Natural killer cell treated with Interleukin-12 subunit alpha and Interleukin-12 subunit beta and Interleukin-15 and Interleukin-18, amount 100 ng/mL, for 72 hours (primary cell): ENCODE data around the gene ZNF544. TPM values are rescaled to one million over a fixed set of nuclear protein-coding genes. Genes with fewer than 3 reads are reported as not detected.
"Not testable (repeated sequence)": the region's sequence is repeated elsewhere in the genome, so short reads cannot be mapped to it uniquely, and the experiment has no call there.

ENCODE experiments used
- ATAC-seq, 2 donors: fragments of 150-1000 bp; cut with Tn5 transposase in 1 of 2; sonication (Bioruptor Pico), chemical (Tn5 transposase) in 1 of 2; 2 replicates each; pipeline ENCODE4 v1.10.0; 2021
- DNase-seq: peaks from one replicate; pipeline ENCODE4 v3.0.0; 2022; ENCODE audit warnings: low spot score
- H3K27ac Mint-ChIP-seq, 2 donors: 1 replicate in 1 of 2; 2 replicates in 1 of 2; pipeline ENCODE4 v1.8.0; 2022; ENCODE audit warnings: mixed read lengths in 2 of 2, mild to moderate bottlenecking in 1 of 2, moderate library complexity in 1 of 2
- H3K27me3 Mint-ChIP-seq, 2 donors: 1 replicate in 1 of 2; 2 replicates in 1 of 2; pipeline ENCODE4 v1.8.0; 2022; ENCODE audit warnings: mixed read lengths in 2 of 2
- H3K36me3 Mint-ChIP-seq: one replicate; pipeline ENCODE4 v1.8.0; 2022; ENCODE audit warnings: mixed read lengths
- H3K4me1 Mint-ChIP-seq, 2 donors: 1 replicate in 1 of 2; 2 replicates in 1 of 2; pipeline ENCODE4 v1.8.0; 2022; ENCODE audit warnings: low read depth in 2 of 2, mixed read lengths in 2 of 2, mild to moderate bottlenecking in 1 of 2
- H3K4me3 Mint-ChIP-seq: one replicate; pipeline ENCODE4 v1.8.0; 2022; ENCODE audit warnings: mixed read lengths
- H3K9me3 Mint-ChIP-seq: 2 replicates; pipeline ENCODE4 v1.8.0; 2022; ENCODE audit warnings: mixed read lengths
- total RNA-seq, 2 donors: library from RNA; stranded (reverse); gene quantifications; one replicate each; pipeline ENCODE4 v1.2.3, GENCODE V29; 2022

Gene ZNF544
- total RNA-seq, 2 donors from 2014 or later, result 40.9 to 48.2 TPM

GRCh38 chr19:58304255-58304654, 75.5 kb downstream of the ZNF544 start:
- Mint-ChIP-seq H3K36me3 (peaks cover 42% of the 10 kb centered on the region), H3K4me1 (peaks cover 29 to 38% of the 10 kb centered on the region in 2 donors)

GRCh38 chr19:58304748-58305064, 76.0 kb downstream of the ZNF544 start:
- Mint-ChIP-seq H3K36me3 (peaks cover 46% of the 10 kb centered on the region), H3K27ac (peak overlapping the region; percentile 97 to 98), H3K27me3 (no peaks in the 10 kb centered on the region), H3K4me1 (peaks cover 29 to 41% of the 10 kb centered on the region in 2 donors), H3K9me3 (no peaks in the 10 kb centered on the region), H3K4me3 (peak overlapping the region; percentile 99)
- DNase-seq, result no peak
- no peak for ATAC-seq

More at GRCh38 chr19:58304255-58304654, 75.5 kb downstream of the ZNF544 start:
- peak overlapping the region; percentile 97 to 98 for H3K27ac Mint-ChIP-seq
- H3K9me3 Mint-ChIP-seq, result no peaks in the 10 kb centered on the region
- DNase-seq (no peak), ATAC-seq (no peak)
- H3K27me3 Mint-ChIP-seq, result no peaks in the 10 kb centered on the region
- peak overlapping the region; percentile 99 for H3K4me3 Mint-ChIP-seq

- H3K4me1 Mint-ChIP-seq, result peaks cover 29 to 46% of the 10 kb centered on the region in 2 donors
- no peaks in the 10 kb centered on the region for H3K27me3 Mint-ChIP-seq
- H3K27ac Mint-ChIP-seq, result peak within 1 kb of the TSS; percentile 97 to 98
- no peaks in the 10 kb centered on the region for H3K9me3 Mint-ChIP-seq
- ATAC-seq (peak; percentile 99 to 100), DNase-seq (peak; percentile 98)
- peaks cover 52% of the 10 kb centered on the region for H3K36me3 Mint-ChIP-seq
- peak within 1 kb of the TSS; percentile 99 for H3K4me3 Mint-ChIP-seq
Measured at GRCh38 chr19:58305065-58305931, 76.6 kb downstream of the ZNF544 start, which contains the start of gene ERVK3-1. Gene ERVK3-1 (plus strand): TSS chr19:58305377. CDS start chr19:58312169, 6,792 bp downstream.

GRCh38 chr19:58305932-58306323, 77.2 kb downstream of the ZNF544 start:
- Mint-ChIP-seq H3K27me3 (no peaks in the 10 kb centered on the region), H3K9me3 (no peaks in the 10 kb centered on the region), H3K27ac (peak overlapping the region; percentile 97 to 98), H3K4me1 (peaks cover 29 to 43% of the 10 kb centered on the region in 2 donors), H3K4me3 (peak overlapping the region; percentile 99), H3K36me3 (peaks cover 49% of the 10 kb centered on the region)
- DNase-seq (no peak), ATAC-seq (no peak)

- ATAC-seq (no peak), DNase-seq (no peak)
- H3K4me3 Mint-ChIP-seq, result no peak overlapping the region
- H3K4me1 Mint-ChIP-seq, result peaks cover 33 to 47% of the 10 kb centered on the region in 2 donors
- H3K27me3 Mint-ChIP-seq, result no peaks in the 10 kb centered on the region
- H3K36me3 Mint-ChIP-seq, result peaks cover 64% of the 10 kb centered on the region
- H3K9me3 Mint-ChIP-seq, result no peaks in the 10 kb centered on the region
- H3K27ac Mint-ChIP-seq, result no peak overlapping the region
Measured at GRCh38 chr19:58307736-58308135, 79.0 kb downstream of the ZNF544 start.

GRCh38 chr19:58310685-58311084, 82.0 kb downstream of the ZNF544 start:
- Mint-ChIP-seq H3K36me3 (peaks cover 73% of the 10 kb centered on the region), H3K4me1 (peaks cover 20 to 40% of the 10 kb centered on the region in 2 donors)
- H3K4me3 Mint-ChIP-seq, ATAC-seq, H3K27ac Mint-ChIP-seq, H3K27me3 Mint-ChIP-seq, H3K9me3 Mint-ChIP-seq, DNase-seq: not testable (repeated sequence)

- Mint-ChIP-seq H3K36me3 (peaks cover 66% of the 10 kb centered on the region), H3K27ac (no peak overlapping the region), H3K27me3 (no peaks in the 10 kb centered on the region), H3K4me3 (no peak overlapping the region), H3K4me1 (peaks cover 13 to 34% of the 10 kb centered on the region in 2 donors), H3K9me3 (no peaks in the 10 kb centered on the region)
- DNase-seq, result no peak
- no peak for ATAC-seq
Measured at GRCh38 chr19:58311345-58311865, 82.7 kb downstream of the ZNF544 start.

Other genes with a start within 250 kb of the ZNF544 start
- 1 to 10 TPM; 8.8 to 8.9 TPM for gene ZNF606, start 226.1 kb upstream of the ZNF544 start, total RNA-seq
- gene ZSCAN1, start 194.9 kb upstream of the ZNF544 start, total RNA-seq, result not detected
- 1 to 10 TPM in 1 of 2 donors, under 1 TPM in 1; 0.20 to 1.4 TPM for gene ZNF135, start 169.6 kb upstream of the ZNF544 start, total RNA-seq
- 10 to 100 TPM in 1 of 2 donors, 1 to 10 TPM in 1; 9.7 to 22.2 TPM for gene ZSCAN18, start 130.7 kb upstream of the ZNF544 start, total RNA-seq
- gene ZNF329, start 78.1 kb upstream of the ZNF544 start, total RNA-seq, result 1 to 10 TPM; 2.7 to 7.3 TPM
- 10 to 100 TPM; 20.4 to 31.7 TPM for gene ZNF274, start 45.9 kb upstream of the ZNF544 start, total RNA-seq
- 1 to 10 TPM; 3.6 to 4.2 TPM for gene ZNF8, start 50.0 kb downstream of the ZNF544 start, total RNA-seq
- 10 to 100 TPM; 58.4 to 89.0 TPM for gene ERVK3-1, start 76.5 kb downstream of the ZNF544 start, total RNA-seq
- gene ZSCAN22, start 98.1 kb downstream of the ZNF544 start, total RNA-seq, result 1 to 10 TPM; 5.9 to 6.1 TPM
- 1 to 10 TPM; 4.4 to 5.2 TPM for gene A1BG, start 124.6 kb downstream of the ZNF544 start, total RNA-seq
- gene ZNF497, start 133.8 kb downstream of the ZNF544 start, total RNA-seq, result 1 to 10 TPM in 1 of 2 donors, under 1 TPM in 1; 0.52 to 1.4 TPM
- under 1 TPM; 0.71 to 0.86 TPM for gene ZNF837, start 152.1 kb downstream of the ZNF544 start, total RNA-seq
- 100 to 1,000 TPM; 757 to 786 TPM for gene RPS5, start 158.4 kb downstream of the ZNF544 start, total RNA-seq
- gene RNF225, start 166.7 kb downstream of the ZNF544 start, total RNA-seq, result 1 to 10 TPM in 1 of 2 donors, under 1 TPM in 1; 0.59 to 3.2 TPM
- gene ZNF584, start 179.7 kb downstream of the ZNF544 start, total RNA-seq, result 10 to 100 TPM in 1 of 2 donors, 1 to 10 TPM in 1; 8.4 to 18.5 TPM
- gene ZNF132, start 211.2 kb downstream of the ZNF544 start, total RNA-seq, result 1 to 10 TPM; 3.2 to 5.3 TPM
- gene ZNF324B, start 222.7 kb downstream of the ZNF544 start, total RNA-seq, result 10 to 100 TPM in 1 of 2 donors, 1 to 10 TPM in 1; 8.8 to 14.4 TPM
- 10 to 100 TPM; 15.2 to 15.5 TPM for gene ZNF324, start 238.2 kb downstream of the ZNF544 start, total RNA-seq
- gene ZNF446, start 247.4 kb downstream of the ZNF544 start, total RNA-seq, result 1 to 10 TPM; 3.9 to 5.8 TPM